ENCODE results near the gene ASB9. TPM values are rescaled to one million over a fixed set of nuclear protein-coding genes. Genes with fewer than 3 reads are reported as not detected.
"Not testable (repeated sequence)": the region's sequence is repeated elsewhere in the genome, so short reads cannot be mapped to it uniquely, and the experiment has no call there.

ASB9 gene
- total and polyA plus RNA-seq, 7 donors, result 1.1 to 3.7 (median 3.0) TPM

DNA sequence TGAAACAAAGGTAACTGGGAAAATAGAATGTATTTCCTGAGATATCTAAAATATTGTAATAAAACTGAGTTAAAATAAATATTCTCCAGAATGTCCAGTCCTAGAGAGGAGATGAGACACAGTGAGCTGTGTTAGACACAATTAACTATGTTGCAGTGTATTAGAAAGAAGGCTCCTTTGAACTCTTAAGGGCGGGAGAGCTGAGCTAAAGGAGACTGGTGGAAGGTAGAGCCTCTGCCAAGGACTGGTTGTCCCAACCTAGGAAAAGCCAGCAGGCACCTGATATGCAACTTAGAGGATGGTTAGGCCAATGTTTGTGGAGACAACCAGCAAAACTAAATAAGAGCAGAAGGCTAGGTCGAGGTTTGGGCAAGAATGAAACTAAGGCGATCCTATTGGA, 41.2 kb upstream of the ASB9 start:
- no peak overlapping the region for H3K4me3 ChIP-seq
- no peaks in the 10 kb centered on the region for H3K27me3 ChIP-seq
- H3K9me3 ChIP-seq, result no peaks in the 10 kb centered on the region
- H3K36me3 ChIP-seq, result no peaks in the 10 kb centered on the region
- DNase-seq, result no peak
- intact Hi-C loops (cut with DNase I), result no loop called here
- 89 to 96% methylated on average over 3 of the region's 3 CpGs for WGBS, 2 donors
- H3K27ac ChIP-seq, result no peak overlapping the region
- H3K4me1 ChIP-seq, result no peaks in the 10 kb centered on the region
- TF ChIP-seq POLR2A (IDR thresholded peaks at IDR 0.05), result no peak
- TF ChIP-seq, protein P1, sequence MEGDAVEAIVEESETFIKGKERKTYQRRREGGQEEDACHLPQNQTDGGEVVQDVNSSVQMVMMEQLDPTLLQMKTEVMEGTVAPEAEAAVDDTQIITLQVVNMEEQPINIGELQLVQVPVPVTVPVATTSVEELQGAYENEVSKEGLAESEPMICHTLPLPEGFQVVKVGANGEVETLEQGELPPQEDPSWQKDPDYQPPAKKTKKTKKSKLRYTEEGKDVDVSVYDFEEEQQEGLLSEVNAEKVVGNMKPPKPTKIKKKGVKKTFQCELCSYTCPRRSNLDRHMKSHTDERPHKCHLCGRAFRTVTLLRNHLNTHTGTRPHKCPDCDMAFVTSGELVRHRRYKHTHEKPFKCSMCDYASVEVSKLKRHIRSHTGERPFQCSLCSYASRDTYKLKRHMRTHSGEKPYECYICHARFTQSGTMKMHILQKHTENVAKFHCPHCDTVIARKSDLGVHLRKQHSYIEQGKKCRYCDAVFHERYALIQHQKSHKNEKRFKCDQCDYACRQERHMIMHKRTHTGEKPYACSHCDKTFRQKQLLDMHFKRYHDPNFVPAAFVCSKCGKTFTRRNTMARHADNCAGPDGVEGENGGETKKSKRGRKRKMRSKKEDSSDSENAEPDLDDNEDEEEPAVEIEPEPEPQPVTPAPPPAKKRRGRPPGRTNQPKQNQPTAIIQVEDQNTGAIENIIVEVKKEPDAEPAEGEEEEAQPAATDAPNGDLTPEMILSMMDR (IDR thresholded peaks at IDR 0.05), result no peak

DNA sequence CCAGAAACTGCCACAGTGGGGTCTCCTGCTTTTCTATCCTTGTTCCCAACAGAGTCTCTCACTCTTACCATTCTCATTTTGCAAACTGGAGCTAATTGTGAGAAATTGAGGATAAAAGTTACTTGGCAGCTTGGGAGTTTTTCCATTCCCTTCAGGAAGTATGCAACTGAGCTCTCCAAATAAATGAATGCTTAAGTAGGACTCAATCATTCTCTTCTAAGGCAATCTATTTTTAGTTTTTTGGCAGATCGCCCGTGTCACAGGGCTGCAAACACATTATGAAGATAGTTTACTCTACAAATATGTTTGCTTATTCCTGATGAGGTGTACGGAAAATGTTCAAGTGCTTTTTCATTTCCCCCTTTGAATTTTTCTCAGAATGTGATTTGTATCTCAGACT, 40.2 kb upstream of the ASB9 start:
- TF ChIP-seq, protein P1 (IDR thresholded peaks at IDR 0.05), result no peak
- no peak for TF ChIP-seq POLR2A (IDR thresholded peaks at IDR 0.05)
- TF ChIP-seq EP300 (IDR thresholded peaks at IDR 0.05), result no peak
- TF ChIP-seq POLR2AphosphoS5 (IDR thresholded peaks at IDR 0.05), result no peak
- 2 to 29% methylated on average over 3 of the region's 3 CpGs for WGBS, 2 donors

DNA sequence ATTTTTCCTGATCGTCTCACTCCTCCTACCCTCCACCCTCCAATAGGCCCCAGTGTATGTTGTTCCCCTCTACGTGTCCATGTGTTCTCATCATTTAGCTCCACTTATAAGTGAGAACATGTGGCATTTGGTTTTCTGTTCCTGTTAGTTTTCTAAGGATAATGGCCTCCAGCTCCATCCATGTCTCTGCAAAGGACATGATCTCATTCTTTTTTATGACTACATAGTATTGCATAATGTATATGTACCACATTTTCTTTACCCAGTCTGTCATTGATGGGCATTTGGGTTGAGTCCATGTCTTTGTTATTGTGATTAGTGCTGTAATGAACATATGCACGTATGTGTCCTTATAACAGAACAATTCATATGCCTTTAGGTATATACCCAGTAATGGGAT, 36.0 kb upstream of the ASB9 start:
- H3K27ac ChIP-seq; H3K4me1 ChIP-seq; H3K27me3 ChIP-seq; intact Hi-C loops (cut with DNase I); DNase-seq; H3K36me3 ChIP-seq; H3K9me3 ChIP-seq; H3K4me3 ChIP-seq: not testable (repeated sequence)
- 92 to 93% methylated on average over 3 of the region's 3 CpGs for WGBS, 2 donors

More for the DNA sequence above, 40.2 kb upstream of the ASB9 start:
- H3K9me3 ChIP-seq, result no peaks in the 10 kb centered on the region
- H3K27me3 ChIP-seq, result no peaks in the 10 kb centered on the region
- intact Hi-C loops (cut with DNase I), result no loop called here
- H3K4me1 ChIP-seq, result no peaks in the 10 kb centered on the region
- no peaks in the 10 kb centered on the region for H3K36me3 ChIP-seq
- H3K4me3 ChIP-seq, result no peak overlapping the region
- no peak for DNase-seq
- H3K27ac ChIP-seq, result peak overlapping the region in 1 of 4 donors; percentile 20

- peak; percentile 81 for DNase-seq
- Histone ChIP-seq H3K4me3 (no peak overlapping the region), H3K27me3 (no peaks in the 10 kb centered on the region), H3K27ac (no peak overlapping the region), H3K4me1 (no peaks in the 10 kb centered on the region), H3K36me3 (no peaks in the 10 kb centered on the region), H3K9me3 (no peaks in the 10 kb centered on the region)
- intact Hi-C loops (cut with DNase I), result no loop called here
- 34 to 47% methylated on average over 4 of the region's 4 CpGs for WGBS, 2 donors
- TF ChIP-seq, protein P1 (IDR thresholded peaks at IDR 0.05), result no peak
- TF ChIP-seq EP300 (IDR thresholded peaks at IDR 0.05), result no peak
- TF ChIP-seq POLR2AphosphoS5 (IDR thresholded peaks at IDR 0.05), result no peak
- no peak for TF ChIP-seq POLR2A (IDR thresholded peaks at IDR 0.05)
Observed at GRCh38 chrX:15301924-15302323, 32.0 kb upstream of the ASB9 start.

DNA sequence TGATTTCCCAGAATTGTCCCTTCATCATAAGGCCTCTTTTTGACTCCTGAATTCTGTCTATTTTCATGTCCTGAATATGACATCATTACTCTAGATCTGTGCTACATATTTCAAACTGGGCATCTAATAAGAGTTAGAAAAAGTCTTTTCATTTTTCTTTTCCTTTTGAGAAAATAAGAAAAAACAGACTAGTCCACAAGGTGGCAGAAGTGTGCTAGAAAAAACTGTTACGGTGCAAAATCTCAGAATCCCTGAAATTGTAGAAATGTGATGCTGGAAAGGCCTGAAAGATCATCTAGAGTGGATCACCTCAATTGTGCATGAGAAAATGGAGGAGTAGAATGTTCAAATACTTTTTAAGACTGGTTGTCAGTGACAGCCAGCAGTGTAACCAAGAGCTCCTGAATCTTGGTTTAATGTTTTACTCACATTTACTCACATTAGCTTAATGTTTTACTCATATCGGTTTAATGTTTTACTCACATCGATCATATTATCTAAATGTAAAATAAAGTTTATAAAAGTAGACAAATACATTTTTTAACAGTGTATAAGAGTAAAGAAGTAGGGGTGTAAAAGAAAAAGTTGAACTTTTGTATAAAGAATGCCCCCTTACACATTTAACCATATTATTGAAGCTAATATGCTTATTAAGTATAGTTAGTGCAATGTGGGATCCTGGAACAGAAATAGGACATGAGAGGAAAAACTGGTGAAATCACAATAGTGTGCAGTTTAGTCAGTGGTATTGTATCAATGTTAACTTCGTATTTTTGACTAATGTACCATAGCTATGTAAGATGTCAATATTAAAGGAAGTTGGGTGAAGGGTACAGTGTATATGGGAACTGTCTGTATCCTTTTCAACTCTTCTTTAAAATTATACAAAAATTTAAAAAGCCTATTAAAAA, 30.3 kb upstream of the ASB9 start:
- 13 to 57% methylated on average over 4 of the region's 4 CpGs for WGBS, 2 donors
- Histone ChIP-seq H3K27ac (no peak overlapping the region), H3K4me3 (no peak overlapping the region), H3K27me3 (no peaks in the 10 kb centered on the region), H3K9me3 (no peaks in the 10 kb centered on the region), H3K4me1 (no peaks in the 10 kb centered on the region), H3K36me3 (no peaks in the 10 kb centered on the region)
- intact Hi-C loops (cut with DNase I), result no loop called here
- no peak for DNase-seq
- TF ChIP-seq POLR2AphosphoS5 (IDR thresholded peaks at IDR 0.05), result no peak
- TF ChIP-seq, protein P1 (IDR thresholded peaks at IDR 0.05), result peak in 1 of 4 experiments; percentile 8
